GM12874 (cell line): ENCODE results near the gene WDR38.

Experiments
- CTCF ChIP-seq: IDR thresholded peaks from 2 replicates; pipeline ENCODE4 v1.5.1; 2011; ENCODE audit warnings: low read depth, mild to moderate bottlenecking, control low read depth, low read length, moderate library complexity; ENCODE audit not compliant: insufficient read depth

Gene WDR38

DNA sequence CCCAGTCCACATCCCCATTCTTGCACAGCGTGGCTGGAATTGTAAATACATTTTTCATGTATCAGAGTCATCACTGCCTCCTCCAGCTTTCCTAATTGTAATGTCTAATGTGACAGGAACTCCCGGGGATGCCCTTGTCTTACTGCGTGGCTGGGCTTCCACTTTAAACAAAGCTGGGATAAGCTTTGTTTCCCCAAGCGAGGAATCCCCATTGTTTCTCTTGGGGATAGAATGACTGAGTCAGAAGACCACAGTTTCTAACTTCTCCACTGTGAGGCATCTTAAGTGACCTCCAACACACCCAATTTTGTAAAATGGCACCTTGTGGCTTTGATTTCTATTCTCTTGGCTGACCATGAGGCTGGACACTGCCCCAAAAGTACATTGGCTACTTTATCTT lies 31.1 kb downstream of the WDR38 start:
- TF ChIP-seq CTCF, result no peak

DNA sequence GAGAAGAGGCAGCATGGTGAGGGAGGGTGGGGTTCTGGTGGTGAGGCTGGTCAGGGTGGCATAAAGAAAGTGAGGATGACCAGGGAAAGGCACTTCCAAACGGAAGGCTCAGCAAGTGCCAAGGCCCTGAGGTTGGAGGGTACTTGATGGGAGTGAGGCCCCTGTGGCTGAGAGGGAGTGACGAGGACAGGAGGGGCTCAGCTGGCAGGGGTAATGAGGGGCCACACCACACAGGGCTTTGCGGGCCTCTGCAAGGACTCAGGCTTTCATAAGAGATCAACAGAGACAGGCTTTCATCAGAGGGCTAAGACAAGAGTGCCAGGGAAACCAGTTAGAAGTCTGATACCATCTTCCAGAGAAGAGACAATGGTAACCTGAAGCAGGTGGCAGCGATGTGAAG lies 32.3 kb downstream of the WDR38 start:
- no peak for TF ChIP-seq CTCF

- TF ChIP-seq CTCF, result no peak
These were observed 33.2 kb downstream of the WDR38 start for GRCh38 chr9:124886461-124886860.

GRCh38 chr9:124886866-124887492 lies 33.7 kb downstream of the WDR38 start:
- no peak for TF ChIP-seq CTCF

GRCh38 chr9:124887832-124888231 lies 34.6 kb downstream of the WDR38 start:
- no peak for TF ChIP-seq CTCF

DNA sequence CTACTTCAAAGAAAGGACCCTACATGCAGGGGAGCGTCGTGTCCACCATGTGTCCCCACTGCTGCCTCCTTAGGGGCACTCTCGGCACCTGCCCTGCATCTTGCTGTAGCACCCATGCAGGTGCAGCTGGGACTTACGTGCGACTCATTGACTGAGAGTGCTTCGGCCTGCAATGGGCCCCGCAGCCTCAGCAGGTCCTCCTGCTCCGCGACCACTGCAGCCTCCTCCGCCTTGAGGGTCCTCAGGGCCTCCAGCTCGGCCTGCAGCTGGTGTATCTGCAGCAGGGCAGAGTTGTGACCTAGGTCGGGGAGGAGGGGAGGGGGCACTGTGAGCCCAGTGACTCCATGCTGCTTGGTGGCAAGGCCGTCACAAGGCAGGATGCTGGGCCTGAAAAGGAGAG lies 35.7 kb downstream of the WDR38 start:
- TF ChIP-seq CTCF, result no peak

- no peak for TF ChIP-seq CTCF
These were observed 36.9 kb downstream of the WDR38 start for GRCh38 chr9:124890179-124890578.
